HG03135 (cell line): ENCODE data around the gene SOX6.

Experiments used
- ATAC-seq: cut with Tn5 transposase; IDR thresholded peaks from one replicate; pipeline ENCODE4 v1.9.1; 2021; ENCODE audit warnings: mild to moderate bottlenecking, moderate library complexity; ENCODE audit not compliant: unreplicated experiment

Gene SOX6

DNA sequence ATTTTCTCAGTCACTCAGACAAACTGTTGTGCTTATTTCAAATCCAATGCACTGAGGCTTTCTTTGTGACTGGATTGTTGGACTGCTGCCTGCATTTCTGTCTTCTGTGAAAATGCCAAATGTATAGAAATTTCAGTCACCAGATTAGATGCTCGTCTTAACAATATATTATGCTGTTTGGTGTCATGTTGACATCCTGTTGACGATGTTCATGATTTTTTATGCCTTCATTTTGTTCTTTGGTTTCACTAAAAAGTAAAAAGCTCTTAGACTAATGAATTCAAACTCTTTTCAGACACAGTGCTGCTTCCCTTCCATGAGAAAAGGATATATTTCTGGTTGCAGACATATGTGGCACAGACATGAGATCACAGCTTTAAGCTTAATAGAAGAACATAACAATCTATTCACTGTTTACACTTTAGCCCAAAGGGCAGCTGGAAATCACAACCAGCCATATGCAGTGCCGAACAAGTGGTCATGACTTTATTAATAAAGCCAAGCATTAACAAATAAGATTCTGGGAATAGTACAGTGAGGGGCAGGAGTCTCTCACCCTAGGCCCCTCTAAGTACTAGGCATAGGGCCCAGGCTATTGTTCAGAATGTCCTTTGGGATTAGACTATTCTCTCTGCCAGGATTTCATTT is 9.4 kb upstream of the SOX6 start:
- ATAC-seq: no peak

DNA sequence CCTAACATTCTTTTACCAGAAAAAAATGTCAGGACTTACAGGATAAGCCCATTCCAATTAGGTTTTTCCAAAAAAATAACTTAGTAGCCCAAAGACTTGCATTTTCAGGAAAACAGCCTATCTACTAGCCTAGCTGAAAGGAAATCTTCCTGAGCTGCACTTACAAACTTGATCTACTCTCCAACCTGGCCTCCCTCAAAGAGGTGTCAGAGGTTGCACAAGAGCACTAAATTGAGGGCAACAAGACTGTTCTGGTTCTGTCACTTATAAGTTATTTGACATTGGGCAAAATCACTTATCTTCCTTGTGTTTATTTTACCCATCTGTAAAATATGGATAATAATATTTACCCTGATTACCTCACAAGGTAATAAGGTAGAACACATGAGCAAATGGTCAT is 7.9 kb upstream of the SOX6 start:
- ATAC-seq: no peak

DNA sequence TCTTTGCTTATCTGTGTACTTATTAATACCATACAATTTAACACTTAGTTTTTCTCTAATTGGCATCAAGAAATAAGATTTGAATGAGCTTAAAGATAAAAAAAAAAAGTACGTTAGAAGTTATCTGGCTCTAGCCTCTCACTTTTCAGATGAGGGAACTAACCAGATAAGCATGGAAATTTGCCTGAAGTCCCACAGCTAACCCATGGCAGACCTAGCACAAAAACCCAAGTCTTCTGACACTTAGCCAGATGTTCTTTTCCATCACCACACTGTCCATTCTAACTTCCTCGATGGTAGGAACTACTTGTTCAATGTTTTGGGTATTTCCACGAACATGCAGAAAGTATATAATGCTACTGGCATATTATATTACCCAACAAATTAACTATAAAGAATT is 7.4 kb upstream of the SOX6 start:
- no peak for ATAC-seq

DNA sequence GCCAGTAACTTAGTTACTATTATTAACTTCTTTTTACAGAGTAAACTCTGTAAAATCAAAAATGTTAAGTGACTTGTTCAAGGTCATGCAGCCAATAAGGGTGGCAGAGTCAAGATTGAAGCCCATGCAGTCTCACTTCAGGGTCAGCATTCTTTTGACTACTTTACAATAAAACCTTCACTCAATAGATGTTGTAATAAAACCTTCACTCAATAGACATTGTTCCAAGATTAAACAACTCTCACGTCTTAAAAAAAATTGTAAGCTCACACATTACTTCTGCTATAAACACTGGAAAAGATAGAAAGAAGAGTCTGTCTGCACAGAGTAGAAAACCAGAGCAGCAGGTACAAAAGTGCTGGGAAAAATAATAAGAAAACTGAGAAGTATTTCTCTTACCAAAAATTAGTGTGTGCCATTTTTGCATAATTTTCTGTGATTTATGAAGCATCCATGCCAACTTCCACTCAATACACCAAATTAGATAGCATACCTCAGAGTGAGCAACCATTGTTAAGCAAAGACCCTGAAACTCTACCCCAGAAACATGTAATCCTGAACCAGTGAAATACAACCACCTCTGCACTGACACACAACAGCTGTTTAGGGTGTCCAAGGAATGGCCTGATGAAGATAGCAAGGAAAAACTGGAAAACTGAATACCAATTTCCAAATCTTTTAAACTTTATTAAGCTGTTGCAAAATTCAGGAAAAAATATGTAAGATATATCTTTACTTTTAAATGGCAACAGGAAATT is 4.9 kb upstream of the SOX6 start:
- ATAC-seq: no peak

DNA sequence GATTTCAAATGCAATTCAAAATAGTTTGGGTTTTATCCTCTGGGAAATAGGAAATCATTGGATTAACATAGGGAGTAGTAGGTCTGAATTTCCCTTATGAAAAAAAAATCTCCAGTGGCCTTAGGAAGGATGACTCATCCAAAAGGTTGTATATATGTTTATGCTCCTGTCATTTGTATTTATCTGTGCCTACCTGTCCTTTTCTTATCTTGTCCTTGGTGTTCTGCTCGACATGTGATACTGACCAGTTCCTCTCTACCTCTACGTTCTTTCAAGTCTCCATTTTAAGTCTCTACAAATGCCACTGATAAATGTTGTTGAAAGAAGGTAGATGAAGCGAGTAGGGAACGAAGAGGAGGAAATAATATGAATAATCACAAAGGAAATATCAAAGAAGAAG is 3.0 kb upstream of the SOX6 start:
- no peak for ATAC-seq

DNA sequence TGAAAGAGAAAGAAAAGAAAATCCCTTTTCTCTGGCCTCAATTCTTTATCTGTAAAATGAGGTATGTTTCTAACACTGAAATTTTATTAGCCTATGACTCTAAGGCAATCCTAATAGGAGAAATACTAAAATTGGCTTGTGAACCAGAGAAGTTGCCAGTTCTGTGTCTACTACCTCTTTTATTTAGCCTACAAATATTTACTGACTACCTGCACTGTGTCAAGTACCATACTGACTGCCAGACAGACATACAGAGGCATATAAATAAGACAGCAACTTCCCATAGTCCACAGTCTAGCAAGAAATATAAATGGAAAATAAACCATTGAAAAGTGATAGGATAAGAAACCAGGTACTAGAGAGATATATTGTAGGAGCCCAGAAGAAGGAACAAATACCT is 2.4 kb upstream of the SOX6 start:
- no peak for ATAC-seq

DNA sequence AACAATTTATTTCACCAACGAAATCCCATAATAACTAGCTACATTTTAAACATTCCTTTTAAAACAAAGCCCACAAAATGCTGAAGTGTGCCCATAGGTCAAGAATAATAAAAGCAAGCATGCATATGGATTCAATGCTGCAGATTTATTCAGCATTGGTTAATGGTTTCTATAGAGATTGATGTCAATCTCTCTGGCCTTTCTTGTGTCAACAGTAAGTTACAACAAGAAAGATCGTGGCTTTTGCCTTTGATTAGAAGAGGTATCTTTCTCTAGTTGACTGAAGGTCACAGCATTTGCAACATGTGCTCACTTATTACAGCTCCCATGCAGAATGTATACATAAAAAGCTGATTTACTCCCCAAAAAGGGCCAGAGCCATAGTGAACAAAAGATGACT is 1.4 kb upstream of the SOX6 start:
- no peak for ATAC-seq

DNA sequence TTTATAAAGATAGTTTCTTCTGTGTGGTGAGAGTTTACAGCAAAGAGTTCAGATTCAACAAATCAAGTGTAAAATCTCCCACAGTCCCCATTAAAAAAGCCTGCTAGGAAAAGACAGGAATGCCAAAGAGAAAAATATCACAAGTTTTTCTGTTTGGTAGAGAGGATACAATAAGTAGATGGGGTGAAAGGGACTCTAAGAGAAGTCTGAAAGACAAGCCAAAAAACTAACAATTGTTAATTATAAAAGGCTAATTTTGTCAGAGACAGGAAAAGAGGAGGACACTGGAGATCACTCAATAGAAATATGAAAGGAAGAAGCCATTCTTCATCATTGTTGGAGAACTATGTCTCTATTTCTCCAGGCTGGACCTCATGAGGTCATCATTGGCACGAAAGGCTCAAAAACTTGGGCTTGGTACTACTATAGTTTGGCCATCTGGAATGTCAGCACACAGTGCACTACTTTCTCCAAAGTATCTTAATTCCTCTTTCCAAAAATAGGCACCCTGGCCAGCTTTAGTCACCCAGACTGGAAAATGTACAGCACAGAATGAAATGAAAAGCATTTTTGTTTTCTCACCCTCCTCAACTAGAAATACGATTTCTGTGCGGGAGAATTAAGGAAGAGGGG is 531 bp upstream of the SOX6 start:
- no peak for ATAC-seq

DNA sequence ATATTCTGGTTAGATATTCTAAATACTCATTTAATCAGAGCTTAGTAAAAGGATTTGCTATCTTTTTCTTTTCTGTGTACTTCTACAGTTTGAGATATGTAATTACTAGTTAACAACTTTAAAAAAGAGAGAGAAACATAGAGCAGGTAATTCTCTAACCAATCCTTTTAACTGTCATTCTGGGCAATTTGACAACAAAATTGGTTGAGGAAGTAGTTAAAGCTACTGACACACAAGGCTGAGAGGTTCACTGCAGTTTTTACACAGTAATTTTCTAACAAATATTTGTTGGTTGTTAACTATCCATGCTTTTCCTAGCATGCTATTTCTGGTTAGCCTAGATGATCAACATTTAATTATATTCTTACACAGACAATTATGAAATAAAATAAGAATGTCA is 3.6 kb downstream of the SOX6 start:
- ATAC-seq: no peak

DNA sequence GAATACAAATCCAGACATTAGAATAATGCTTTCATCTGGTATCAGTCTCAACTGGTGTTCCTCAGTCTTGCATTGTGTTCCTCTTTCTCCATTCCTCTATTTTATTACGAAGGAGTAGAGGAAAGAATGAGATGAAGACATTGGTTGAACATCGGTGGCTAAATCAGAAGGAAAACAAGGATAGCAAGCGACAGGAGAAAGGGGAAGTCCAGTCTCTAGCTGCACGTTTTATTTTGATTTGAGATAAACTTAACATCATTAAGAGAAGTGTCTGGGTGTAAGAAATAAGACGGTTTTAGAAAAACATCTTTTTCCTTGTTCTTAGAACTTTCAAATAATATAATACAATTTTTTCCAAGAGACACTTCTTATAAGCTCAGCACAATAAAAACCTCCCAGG is 6.2 kb downstream of the SOX6 start:
- no peak for ATAC-seq

DNA sequence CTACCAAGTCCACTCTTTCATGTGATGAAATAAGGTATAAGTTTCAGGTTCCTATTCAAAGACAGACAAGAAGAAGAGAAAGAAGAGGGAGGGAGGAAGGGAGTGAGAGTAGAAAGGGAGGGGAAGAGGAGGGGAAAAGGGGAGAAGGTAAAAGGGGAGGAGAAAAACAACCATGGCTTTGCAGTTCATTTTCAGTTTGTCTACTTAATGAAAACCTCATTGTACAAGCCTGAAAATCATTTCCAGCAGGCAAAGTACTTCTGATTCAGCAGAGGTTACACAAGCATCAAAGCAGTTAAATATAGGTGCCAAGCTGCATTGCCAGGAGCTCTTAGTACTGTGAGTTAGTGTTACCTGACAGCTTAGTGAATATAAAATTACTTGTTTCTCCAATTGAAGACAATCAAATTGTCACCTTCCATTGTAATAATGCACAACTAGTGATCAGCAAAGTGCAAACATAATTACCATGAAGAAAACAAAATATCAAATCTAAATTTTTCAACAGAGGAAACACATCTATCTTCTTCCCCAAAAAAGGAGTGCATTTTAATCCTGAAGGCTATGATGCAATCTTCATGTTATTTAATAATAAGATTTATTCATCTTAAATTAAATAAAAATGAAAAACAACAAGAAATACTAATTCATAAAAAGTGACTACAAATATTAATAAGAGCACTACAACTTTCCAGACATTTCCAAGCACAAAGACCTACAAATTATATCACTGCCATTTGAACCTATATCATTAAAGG is 8.2 kb downstream of the SOX6 start:
- no peak for ATAC-seq

DNA sequence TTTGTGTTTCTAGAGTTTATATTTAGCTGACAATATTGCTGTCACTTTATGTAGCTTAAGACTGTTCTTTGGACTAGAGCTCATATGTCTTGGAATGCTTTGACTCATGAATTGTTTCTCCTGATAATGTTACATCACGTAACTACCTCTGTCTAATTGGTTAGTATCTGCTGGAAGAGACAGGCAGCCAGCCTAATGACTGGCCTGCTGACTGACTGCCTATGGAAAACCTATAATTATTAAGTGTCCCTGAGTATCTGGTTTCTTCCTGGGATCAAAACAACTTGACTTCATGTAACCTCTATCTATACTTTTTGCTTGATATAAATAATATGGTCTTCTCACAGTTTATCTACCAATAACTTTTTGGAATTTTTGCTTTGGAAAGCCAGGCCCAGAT is 9.4 kb downstream of the SOX6 start:
- ATAC-seq: no peak

DNA sequence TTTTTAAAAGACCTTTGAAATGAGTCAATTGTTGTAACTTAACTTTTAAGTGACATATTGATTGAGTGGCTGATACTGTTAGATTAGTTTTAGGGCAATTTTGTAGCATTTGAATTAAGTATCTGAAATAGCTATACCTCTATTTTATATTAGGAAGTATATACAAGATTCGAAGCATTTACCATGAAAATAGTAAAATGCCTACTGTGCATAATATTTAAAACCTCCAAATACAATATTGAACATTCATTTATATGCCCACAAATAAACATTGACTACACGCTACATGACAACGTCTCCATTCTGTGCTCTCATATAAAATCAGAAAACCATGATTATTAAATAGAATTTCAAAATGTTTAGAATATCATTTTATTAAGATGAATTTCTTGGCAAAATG is 14.5 kb downstream of the SOX6 start:
- no peak for ATAC-seq

DNA sequence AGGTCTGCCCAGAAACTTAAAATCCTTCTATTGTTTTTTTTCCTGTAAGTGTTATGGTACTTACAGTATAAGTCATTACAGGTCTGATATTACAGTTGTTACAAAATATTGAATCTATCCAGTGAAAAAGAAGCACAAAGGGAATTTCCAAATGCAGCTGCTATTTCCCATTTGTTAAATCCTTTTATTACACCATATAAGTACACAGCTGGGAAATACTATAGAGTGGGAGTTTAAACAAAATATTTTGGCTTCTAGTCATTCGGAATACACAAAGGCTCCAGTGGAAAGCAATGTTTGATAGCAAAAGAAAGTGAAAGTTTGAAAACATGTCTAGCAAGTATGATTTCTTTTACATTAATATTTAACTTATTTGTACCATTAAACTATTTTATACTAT is 18.0 kb downstream of the SOX6 start:
- no peak for ATAC-seq

DNA sequence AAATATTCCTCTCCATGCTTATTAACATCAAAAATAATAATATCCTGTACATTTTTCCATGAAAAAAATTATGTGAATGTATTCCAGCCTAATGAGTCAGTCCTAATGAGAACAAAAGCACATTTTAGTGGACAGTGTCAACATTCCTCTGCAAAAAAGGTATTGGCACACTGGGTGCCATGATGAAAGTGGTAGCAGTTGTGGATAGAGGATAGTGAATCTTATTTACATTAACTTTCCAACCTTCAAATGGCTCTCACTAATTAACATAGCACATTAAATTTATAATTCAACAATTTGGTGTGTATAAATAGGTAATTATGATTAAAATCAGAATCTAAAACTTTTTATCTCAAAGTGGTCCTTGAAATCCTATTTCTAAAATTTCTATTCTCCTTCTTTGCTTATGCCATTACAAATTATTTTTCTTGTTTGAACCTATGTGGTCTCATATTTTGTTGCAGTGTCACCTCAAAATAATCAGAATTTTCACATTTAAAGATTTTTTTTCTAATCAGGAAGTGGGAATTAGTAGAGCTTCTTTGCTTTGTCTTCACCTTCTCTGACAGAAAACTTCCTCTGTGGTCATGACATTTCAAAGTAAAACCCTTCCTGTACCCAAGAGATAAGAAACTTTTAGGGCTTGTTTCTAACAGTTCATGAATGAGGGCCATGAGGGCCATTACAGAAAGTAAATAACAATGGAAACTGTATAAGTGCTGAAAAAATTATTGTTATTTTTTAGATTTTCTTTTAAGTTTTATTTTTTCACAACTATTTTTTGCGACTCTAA is 18.7 kb downstream of the SOX6 start:
- no peak for ATAC-seq

DNA sequence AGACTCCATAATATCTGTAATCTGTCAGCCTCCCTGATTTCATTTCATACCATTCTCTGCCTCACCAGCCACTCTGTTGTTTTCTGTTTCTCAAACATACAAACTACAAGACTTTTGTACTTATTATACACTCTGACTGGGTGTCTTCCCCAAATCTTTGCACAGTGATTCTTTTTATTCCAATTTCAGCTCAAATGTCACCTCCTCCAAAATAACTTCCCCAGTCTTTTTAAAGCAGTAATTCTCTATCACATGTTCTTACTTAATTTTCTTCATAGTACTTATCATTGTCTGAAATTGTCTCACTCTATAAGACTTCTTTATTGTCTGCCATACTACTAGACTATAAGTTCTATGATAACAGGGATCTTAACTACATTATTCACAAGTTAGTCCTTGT is 19.6 kb downstream of the SOX6 start:
- ATAC-seq: no peak

DNA sequence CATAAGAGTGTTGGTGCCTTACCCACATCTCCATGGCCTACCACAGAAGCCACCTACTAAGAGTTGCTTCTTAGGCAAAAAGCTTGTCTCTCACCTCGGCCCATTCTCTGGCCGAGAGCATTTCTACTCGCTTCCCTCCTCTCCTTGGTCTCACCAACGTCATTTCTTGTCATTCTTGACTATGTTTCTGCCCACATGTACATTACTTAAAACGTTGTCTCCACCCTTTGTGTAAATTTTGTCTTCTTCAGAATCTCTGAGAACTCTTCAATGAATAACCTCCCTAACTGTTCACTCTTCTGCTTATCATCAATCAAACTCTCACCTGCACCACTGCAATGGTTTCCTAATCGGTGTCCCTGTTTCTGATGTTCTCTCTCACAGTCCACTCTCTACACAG is 20.1 kb downstream of the SOX6 start:
- ATAC-seq: no peak

DNA sequence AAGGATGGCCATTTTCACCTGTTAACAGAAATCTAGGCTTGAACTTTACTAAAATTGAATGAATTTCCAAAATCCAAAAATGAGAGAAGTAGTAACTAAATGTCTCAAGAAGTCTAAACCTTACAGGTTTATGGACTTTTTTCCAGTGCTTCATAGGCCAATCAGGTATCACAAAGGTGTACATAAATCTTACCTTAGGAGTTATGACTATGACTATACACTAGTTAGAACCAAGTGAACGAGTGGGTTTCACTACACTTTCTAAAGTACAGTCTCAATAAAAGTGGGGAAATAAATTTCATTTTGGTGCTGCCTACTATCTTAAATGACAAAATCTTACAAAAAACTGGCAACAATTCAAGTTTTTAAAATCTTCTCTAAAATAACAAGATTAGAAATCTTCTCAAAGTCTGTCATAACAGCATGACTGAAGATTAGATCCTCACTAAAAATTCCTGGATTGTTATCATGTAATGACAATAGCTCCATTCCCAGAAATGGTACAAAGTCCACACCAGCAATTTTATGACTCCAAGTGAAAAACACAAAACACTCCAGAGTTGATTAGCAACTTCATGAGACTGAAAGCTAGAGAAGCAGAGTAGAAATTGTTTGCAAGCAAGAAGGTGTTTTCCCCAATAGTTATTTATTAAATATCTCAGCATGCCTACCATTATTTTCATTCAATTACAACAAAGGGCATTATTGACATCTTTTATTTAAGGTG is 20.9 kb downstream of the SOX6 start:
- ATAC-seq: no peak

DNA sequence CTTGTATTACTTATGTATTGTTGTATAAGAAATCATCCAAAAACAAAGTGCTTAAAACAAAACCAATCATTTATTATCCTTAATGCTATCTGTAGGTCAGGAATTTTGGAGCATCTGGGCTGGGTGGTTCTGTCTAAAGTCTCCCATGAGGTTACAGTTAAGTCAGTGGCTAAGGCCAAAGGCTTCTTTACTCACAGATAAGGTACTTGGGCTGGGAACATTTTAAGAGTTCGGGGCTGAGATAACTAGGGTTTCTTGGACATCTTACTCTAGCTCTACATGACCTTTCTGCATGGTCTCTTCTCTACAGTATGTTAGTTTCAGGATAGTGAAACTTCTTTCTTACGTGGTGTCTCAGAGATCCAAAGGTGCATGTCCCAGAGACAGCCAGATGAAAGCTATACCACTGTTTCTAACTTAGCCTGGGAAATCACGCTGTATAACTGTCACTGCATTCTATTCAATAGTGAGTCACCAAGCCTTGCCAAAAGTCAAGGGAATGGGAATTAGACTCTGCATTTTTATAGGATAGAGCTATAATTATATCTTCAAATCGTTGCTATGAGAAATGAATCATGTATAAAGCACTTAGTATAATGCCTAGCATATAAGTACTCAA is 29.6 kb downstream of the SOX6 start:
- no peak for ATAC-seq

DNA sequence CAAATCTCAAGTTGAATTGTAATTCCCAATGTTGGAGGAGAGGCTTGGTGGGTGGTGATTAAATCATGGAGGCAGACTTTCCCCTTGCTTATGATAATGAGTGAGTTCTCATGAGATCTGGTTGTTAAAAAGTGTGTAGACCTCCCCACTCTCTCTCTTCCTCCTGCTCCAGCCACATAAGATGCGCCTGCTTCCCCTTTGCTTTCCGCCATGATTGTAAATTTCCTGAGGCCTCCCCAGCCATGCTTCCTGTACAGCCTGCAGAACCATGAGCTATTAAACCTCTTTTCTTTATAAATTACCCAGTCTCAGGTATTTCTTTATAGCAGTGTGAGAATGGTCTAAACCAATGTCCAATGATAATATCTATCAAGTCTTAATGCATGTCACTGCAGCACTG is 34.2 kb downstream of the SOX6 start:
- no peak for ATAC-seq
